HL-60/S4 treated with phorbol 12-myristate 13-acetate at 8.2 ng/mL for 4 days and 3 days (cell line): ENCODE measurements around the gene ADGRD1.

ENCODE experiments used
- in situ Hi-C: fragments of 300-500 bp; cut with MboI; formaldehyde crosslinking; loops from 2 replicates; pipeline ENCODE4 v1.15.0; 2022; ENCODE audit warnings: low sequenced_read_pairs

The ADGRD1 gene

DNA sequence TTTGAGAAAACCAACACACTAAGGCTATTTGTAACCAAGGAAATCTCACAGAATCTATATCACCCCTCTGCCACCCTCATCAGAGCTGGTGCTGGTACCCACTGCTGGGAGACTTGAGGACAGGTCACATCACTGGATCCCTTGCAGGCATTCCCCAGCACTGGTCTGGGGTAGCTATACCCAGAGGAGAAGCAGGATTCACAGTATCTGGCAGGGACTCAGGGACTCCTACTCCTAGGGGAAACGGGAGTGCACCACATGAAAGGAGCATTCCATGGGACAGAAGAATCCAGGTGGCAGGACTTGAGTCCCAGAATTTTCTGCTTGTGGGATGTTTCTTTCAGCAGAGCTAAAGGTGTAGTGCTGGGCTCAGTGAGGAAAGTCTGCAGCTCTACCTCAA is 223.2 kb downstream of the ADGRD1 start:
- in situ Hi-C loops, result no loop called here

DNA sequence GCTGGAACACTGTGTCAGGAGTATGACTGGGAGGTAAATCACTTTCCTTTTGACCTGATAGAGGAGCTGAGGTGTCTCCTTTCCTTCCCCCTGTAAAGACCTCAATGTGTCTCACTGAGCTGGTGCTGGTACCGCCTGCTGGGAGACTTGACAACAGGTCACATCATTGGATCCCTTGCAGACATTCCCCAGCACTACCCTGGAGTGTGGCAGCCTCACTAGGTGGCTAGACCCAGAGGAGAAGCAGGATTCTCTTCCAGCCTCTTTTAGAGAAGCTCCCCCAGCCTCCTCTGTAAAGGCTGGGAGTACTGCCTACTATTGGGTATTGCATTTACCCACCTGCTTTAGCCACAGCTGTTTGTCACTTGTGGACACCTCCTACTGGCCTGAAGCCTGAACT is 223.9 kb downstream of the ADGRD1 start:
- in situ Hi-C loops, result no loop called here

DNA sequence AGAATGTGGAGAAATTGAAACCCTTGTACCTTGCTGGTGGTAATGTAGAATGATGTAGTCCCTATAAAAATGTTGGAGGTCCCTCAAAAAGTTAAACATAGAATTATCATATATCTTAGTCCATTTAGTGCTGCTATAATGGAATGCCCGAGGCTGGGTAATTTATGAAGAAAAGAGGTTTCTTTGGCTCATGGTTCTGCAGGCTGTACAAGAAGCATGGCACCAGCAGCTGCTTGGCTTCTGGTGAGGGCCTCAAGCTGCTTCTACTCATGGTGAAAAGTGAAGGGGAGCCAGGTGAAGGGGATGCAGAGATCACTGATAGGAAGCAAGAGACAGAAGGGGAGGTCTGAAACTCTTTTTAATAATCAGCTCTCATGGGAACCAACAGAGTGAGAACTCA is 233.9 kb downstream of the ADGRD1 start:
- in situ Hi-C loops, result no loop called here

DNA sequence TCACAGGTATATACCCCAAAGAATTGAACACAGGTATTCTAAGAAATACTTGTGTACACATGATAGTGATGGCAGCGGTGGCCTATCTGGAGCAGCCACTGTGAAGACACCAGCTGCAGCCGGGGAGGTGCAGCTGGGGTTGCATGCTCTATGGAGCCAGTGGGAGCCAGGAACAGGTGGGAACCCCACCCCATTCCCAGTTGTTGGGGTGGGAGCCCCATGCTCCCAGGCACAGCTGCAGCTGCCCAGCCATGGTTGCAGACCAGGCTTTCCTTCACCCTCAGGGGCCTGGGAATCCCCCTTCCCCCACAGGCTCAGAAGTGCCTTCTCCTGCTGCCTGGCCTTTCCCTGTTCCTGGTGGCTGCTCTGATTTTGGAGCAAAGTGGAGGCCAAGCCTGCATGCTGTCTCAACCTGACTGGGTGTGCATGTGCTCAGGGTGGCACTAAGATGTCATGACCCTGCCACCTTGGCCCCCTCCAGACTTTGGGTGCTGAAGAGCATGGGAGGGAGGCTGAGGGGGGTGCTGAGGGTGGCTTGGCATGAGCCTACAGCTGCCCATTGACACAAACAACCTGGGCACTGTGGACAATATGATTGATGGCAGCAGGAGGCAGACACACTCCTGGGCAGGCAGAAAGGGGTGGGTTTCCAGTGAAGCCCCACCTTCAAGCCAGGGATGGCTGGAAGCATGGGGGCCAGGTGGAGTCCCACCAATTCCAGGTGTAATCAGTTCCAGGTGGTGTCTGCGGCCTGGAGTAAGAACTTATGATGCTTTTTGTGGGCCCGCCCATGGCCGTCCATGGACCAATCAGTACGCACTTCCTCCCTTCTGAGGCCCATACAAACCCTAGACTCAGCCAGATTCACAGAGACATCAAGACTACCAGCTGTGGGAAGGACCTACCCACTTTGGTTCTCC is 234.7 kb downstream of the ADGRD1 start:
- in situ Hi-C loops, result no loop called here

- in situ Hi-C loops, result no loop called here
Measured at GRCh38 chr12:131189781-131190180, 236.1 kb downstream of the ADGRD1 start.

- in situ Hi-C loops, result no loop called here
Measured at GRCh38 chr12:131190965-131191364, 237.3 kb downstream of the ADGRD1 start.
